HepG2 (cell line): ENCODE data around the gene ARL6. TPM values are rescaled to one million over a fixed set of nuclear protein-coding genes. Genes with fewer than 3 reads are reported as not detected.

ENCODE experiments used
- ATAC-seq: fragments of 200-7000 bp; cut with Tn5 transposase; 3 replicates; pipeline ENCODE4 v1.9.1; 2020; ENCODE audit warnings: mild to moderate bottlenecking, moderate library complexity
- BruUV-seq: library from RNA; stranded (reverse); fragments of 400-500 nt; replicated peaks from 2 replicates; lab custom pipeline; 2021; lab: Mats Ljungman, UMichigan
- CTCF ChIA-PET: fragments of 300-600 bp; formaldehyde crosslinking; extraction: SDS; loops from one replicate; lab custom pipeline; 2021; ENCODE audit warnings: low total read pairs, inconsistent platforms, low intra/inter-chr PET ratio; lab: Yijun Ruan, JAX
- POLR2A ChIA-PET: fragments of 350-600 bp; sonication (Branson Sonifier 250); formaldehyde crosslinking; loops from one replicate; lab custom pipeline; 2020; ENCODE audit warnings: antibody characterized with exemption, inconsistent platforms; lab: Yijun Ruan, JAX
- DNase-seq: peaks from one replicate; pipeline ENCODE4 v3.0.0-alpha.2; 2015; ENCODE audit warnings: low spot score
- FAIRE-seq: peaks from 3 replicates; lab custom pipeline; 2011; peaks lifted over from hg19 to GRCh38; lab: Jason Lieb, UNC
- H2AFZ ChIP-seq: one replicate; pipeline ENCODE4 v1.6.1; 2011; ENCODE audit warnings: low read length, inconsistent platforms
- H3K27ac ChIP-seq: fragments of 300-600 bp; 3 replicates; pipeline ENCODE4 v1.8.0; 2011; ENCODE audit warnings: mixed run types, mild to moderate bottlenecking, mixed read lengths, low read length, inconsistent platforms; ENCODE audit not compliant: insufficient read depth; ENCODE audit errors: extremely low read length
- H3K27me3 ChIP-seq, 2 experiments: fragments of 200-600 bp in 1 of 2; 2 replicates in 1 of 2; 3 replicates in 1 of 2; pipeline versions ENCODE4 v1.6.0 to v1.8.0; 2011; ENCODE audit warnings: low read length in 2 of 2, mild to moderate bottlenecking in 2 of 2, moderate library complexity in 2 of 2, inconsistent platforms in 1 of 2; ENCODE audit not compliant: insufficient read depth in 2 of 2, control insufficient read depth in 1 of 2
- H3K36me3 ChIP-seq, 2 experiments: fragments of 200-600 bp in 1 of 2; replicated peaks in 1 of 2; 2 replicates in 1 of 2; 3 replicates in 1 of 2; pipeline versions ENCODE4 v1.5.1 to v1.8.0; 2011; ENCODE audit warnings: low read length in 2 of 2, inconsistent platforms in 1 of 2; ENCODE audit not compliant: insufficient read depth in 2 of 2, control insufficient read depth in 1 of 2
- H3K4me1 ChIP-seq: 2 replicates; pipeline ENCODE4 v1.5.1; 2012; ENCODE audit warnings: low read length, inconsistent platforms; ENCODE audit not compliant: insufficient read depth
- H3K4me2 ChIP-seq: 2 replicates; pipeline ENCODE4 v1.6.0; 2011; ENCODE audit warnings: low read depth, low read length, inconsistent platforms
- H3K4me3 ChIP-seq, 3 experiments: fragments of 200-600 bp in 1 of 3; sonication (generic), shearing (Covaris generic) in 1 of 3; replicated peaks in 1 of 3; 2 replicates each; pipeline ENCODE4 v1.5.1; 2011 to 2016; ENCODE audit warnings: low read length in 3 of 3, inconsistent platforms in 2 of 3, low read depth in 2 of 3, mild to moderate bottlenecking in 2 of 3, control low read depth in 1 of 3, mixed read lengths in 1 of 3; ENCODE audit not compliant: insufficient read depth in 1 of 3
- H3K79me2 ChIP-seq: one replicate; pipeline ENCODE4 v1.6.1; 2011; ENCODE audit warnings: low read length, inconsistent platforms; ENCODE audit not compliant: insufficient read depth
- H3K9ac ChIP-seq: 2 replicates; pipeline ENCODE4 v1.6.0; 2011; ENCODE audit warnings: mild to moderate bottlenecking, low read depth, low read length, inconsistent platforms; ENCODE audit not compliant: insufficient read depth
- H3K9me3 ChIP-seq: 2 replicates; pipeline ENCODE4 v1.5.1; 2012; ENCODE audit warnings: mild to moderate bottlenecking, low read length
- H4K20me1 ChIP-seq: 2 replicates; pipeline ENCODE4 v1.6.0; 2011; ENCODE audit warnings: inconsistent platforms, mild to moderate bottlenecking, low read length, moderate library complexity; ENCODE audit not compliant: insufficient read depth
- EZH2 ChIP-seq: conservative IDR thresholded peaks from 2 replicates; pipeline ENCODE4 v1.6.1; 2012; ENCODE audit warnings: mild to moderate bottlenecking, low read depth, low read length, moderate library complexity
- FIP1L1 ChIP-seq: fragments of 200-400 bp; formaldehyde crosslinking; IDR thresholded peaks from 2 replicates; pipeline ENCODE4 v1.6.1; 2018; ENCODE audit warnings: low read depth, mild to moderate bottlenecking, low read length, moderate library complexity, borderline replicate concordance; ENCODE audit not compliant: insufficient read depth
- HMG20B ChIP-seq: conservative IDR thresholded peaks from 2 replicates; pipeline ENCODE4 v1.6.1; 2016; ENCODE audit warnings: missing genetic modification reagents, missing compliant biosample characterization
- HNF4A ChIP-seq: sonication (generic); formaldehyde crosslinking; IDR thresholded peaks from 2 replicates; pipeline ENCODE4 v1.4.0; 2020; ENCODE audit warnings: missing genetic modification reagents
- LRRFIP1 ChIP-seq: sonication (generic); formaldehyde crosslinking; conservative IDR thresholded peaks from 2 replicates; pipeline ENCODE4 v1.4.0; 2020; ENCODE audit warnings: missing genetic modification reagents
- TEAD2 ChIP-seq: sonication (generic); formaldehyde crosslinking; IDR thresholded peaks from 2 replicates; pipeline ENCODE4 v1.9.0; 2021; ENCODE audit warnings: missing genetic modification reagents
- ZNF557 ChIP-seq: sonication (generic); formaldehyde crosslinking; IDR thresholded peaks from 2 replicates; pipeline ENCODE4 v1.4.0; 2020; ENCODE audit warnings: missing genetic modification reagents
- WGBS: methylation state at CpG from one replicate; pipeline ENCODE4 v1.1.6; 2017; ENCODE audit warnings: low lambda C conversion rate; 5-methylcytosine and 5-hydroxymethylcytosine counted together
- in situ Hi-C: cut with HindIII; loops from 2 replicates; pipeline ENCODE4 v1.10.0; 2017; ENCODE audit warnings: low pct_unique_long_range_greater_than_20kb; ENCODE audit not compliant: extremely low pct_ligation_motif_present
- intact Hi-C: fragments of 100-400 bp; cut with micrococcal nuclease; formaldehyde crosslinking; loops from one replicate; pipeline ENCODE4 v1.10.0; 2022; ENCODE audit not compliant: unreplicated experiment
- polyA plus RNA-seq, 8 experiments: library from polyadenylated mRNA; depleted of rRNA in 3 of 8; stranded (reverse) in 7 of 8; unstranded in 1 of 8; fragments of >200 nt; fragmentation: Illumina TruSeq in 4 of 8; extraction: Trizol in 4 of 8; gene quantifications; 2 replicates each; pipeline versions ENCODE4 v1.2.1 to v1.2.3, GENCODE V29; 2011 to 2016; ENCODE audit warnings: low read depth in 4 of 8, missing spikeins in 1 of 8, mixed read lengths in 1 of 8; ENCODE audit not compliant: insufficient read depth in 1 of 8
- total RNA-seq, 5 experiments: library from RNA; depleted of rRNA; stranded (reverse); fragments of >200 nt; fragmentation: Illumina TruSeq; extraction: Trizol; gene quantifications; 2 replicates each; pipeline ENCODE4 v1.2.3, GENCODE V29; 2016; ENCODE audit warnings: low read depth in 1 of 5

Gene ARL6
- total and polyA plus RNA-seq, 2 of the 13 experiments (the other 11 are each of a cell fraction or from before 2014, with no cell fraction given), result 1.3 to 3.7 TPM

- TF ChIP-seq LRRFIP1 (no peak), HMG20B (CRISPR knock-in tag) (no peak), FIP1L1 (no peak), TEAD2 (CRISPR knock-in tag) (no peak), EZH2 (no peak)
These were observed 44.1 kb upstream of the ARL6 start (continued) for GRCh38 chr3:97720417-97720816.

- WGBS, result 0% methylated on average over 1 of the region's 2 CpGs
- DNase-seq (peak; percentile 3), ATAC-seq (peak; percentile 56; the same call in 2 of the 3 replicates), FAIRE-seq (no peak)
- no peaks in the 10 kb centered on the region for H3K27me3 ChIP-seq
- H3K4me1 ChIP-seq, result peaks cover 9% of the 10 kb centered on the region; the same call in 1 of the 2 replicates
- no peak overlapping the region for H3K27ac ChIP-seq
- ChIA-PET CTCF (no interaction called here), POLR2A (no interaction called here)
- intact Hi-C loops, result no loop called here
- no peaks in the 10 kb centered on the region for H4K20me1 ChIP-seq
- no peak overlapping the region for H3K4me3 ChIP-seq
- H3K9me3 ChIP-seq, result no peaks in the 10 kb centered on the region
- in situ Hi-C loops, result no loop called here
- H3K36me3 ChIP-seq, result no peaks in the 10 kb centered on the region
- no peak overlapping the region for H3K4me2 ChIP-seq
- BruUV-seq, result no TSS peak
- H3K79me2 ChIP-seq, result no peaks in the 10 kb centered on the region
- TF ChIP-seq ZNF557 (CRISPR knock-in tag) (no peak), HNF4A (CRISPR knock-in tag) (peak; percentile 42; the same call in 1 of the 2 replicates)
- H3K9ac ChIP-seq, result no peak overlapping the region
- no peak overlapping the region for H2AFZ ChIP-seq
These were observed 43.1 kb upstream of the ARL6 start for GRCh38 chr3:97721446-97721845.
